Left colon (tissue), 2 donors: ENCODE measurements around the gene PIGT. TPM values are rescaled to one million over a fixed set of nuclear protein-coding genes. Genes with fewer than 3 reads are reported as not detected.

ENCODE experiments used
- ATAC-seq: fragments of 200-7000 bp; cut with Tn5 transposase; one replicate; pipeline ENCODE4 v1.9.1; 2020; ENCODE audit warnings: mild to moderate bottlenecking, moderate library complexity
- DNase-seq, 2 donors: peaks; one replicate each; pipeline ENCODE4 v3.0.0-alpha.2; 2020
- intact Hi-C, 2 donors: fragments of 100-400 bp; cut with DNase I in 1 of 2; cut with micrococcal nuclease in 1 of 2; formaldehyde crosslinking; loops; one replicate each; pipeline versions ENCODE4 v1.11.2 to v1.14.0; 2022; cut with DNase I, micrococcal nuclease
- total RNA-seq, 2 donors: library from RNA; stranded (reverse); fragmentation: NEBNext Ultra II Directional; extraction: Animal tissue kit (Norgen Biotek cat#: 25700); gene quantifications; one replicate each; pipeline ENCODE4 v1.2.1, GENCODE V29; 2021
- donor health status: DM: no; HTN: no; CAD: no.
- donor health status: DM: yes; HTN: yes; CAD: no.

Gene PIGT
- total RNA-seq, 2 donors from 2014 or later = 122 to 152 TPM

DNA sequence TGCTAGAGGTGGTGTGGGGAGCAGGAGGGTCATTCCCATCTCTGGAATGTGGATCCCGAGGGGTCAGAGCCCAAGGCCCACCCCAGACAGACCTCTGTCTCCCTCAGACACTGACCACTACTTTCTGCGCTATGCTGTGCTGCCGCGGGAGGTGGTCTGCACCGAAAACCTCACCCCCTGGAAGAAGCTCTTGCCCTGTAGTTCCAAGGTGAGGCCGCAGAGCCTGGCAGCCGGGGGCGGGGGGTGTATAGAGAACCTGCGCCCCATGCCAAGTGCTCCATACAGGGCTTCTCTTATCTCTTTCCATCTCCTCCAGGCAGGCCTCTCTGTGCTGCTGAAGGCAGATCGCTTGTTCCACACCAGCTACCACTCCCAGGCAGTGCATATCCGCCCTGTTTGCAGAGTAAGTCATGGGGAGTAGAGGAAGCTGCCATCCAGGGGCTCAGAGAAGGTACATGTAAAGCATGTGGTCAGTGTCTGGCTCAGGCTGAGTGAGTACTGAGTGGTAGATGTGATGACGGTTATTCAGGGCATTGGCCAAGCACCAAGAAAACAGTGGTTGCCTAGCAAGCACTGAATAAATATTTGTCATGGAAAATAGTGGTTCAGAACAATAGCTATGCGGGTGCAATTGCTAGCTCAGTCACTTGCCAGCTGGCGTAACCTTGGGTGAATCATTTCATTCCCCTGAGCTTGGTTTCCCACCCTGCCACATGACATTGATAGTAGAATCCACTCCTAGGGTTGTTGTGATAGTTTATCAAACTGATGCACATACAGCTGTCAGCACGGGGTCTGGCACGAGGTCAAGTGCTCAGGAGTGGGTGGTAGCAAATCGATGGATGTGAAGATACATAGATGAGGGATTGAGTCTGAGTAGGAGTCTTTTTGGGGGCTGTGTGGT is 3.5 kb downstream of the PIGT start:
- peak; percentile 82 for ATAC-seq
- DNase-seq = peak; percentile 67 to 86
- intact Hi-C loops = loop anchor here in 1 of 2 donors (10.0 kb wide), 1 partner anchor 495 kb away; the partner anchor contains the start of gene PLTP

DNA sequence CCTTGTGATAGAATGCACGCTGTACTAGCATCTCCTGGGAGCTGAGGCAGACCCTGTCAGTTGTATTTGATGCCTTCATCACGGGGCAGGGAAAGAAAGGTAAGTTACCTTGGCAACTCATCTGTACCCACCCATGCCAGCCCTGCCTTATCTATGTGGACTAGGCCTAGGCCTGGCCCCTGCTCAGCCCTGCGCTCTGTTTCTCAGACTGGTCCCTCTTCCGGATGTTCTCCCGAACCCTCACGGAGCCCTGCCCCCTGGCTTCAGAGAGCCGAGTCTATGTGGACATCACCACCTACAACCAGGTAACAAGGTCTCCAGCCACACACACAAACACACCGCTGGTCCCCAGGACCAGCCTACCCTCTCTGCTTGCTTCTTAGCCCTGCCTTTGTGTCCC is 4.2 kb downstream of the PIGT start:
- intact Hi-C loops = no loop called here
- no peak for ATAC-seq
- no peak for DNase-seq

- no peak for ATAC-seq
- intact Hi-C loops = no loop called here
These were observed 7.8 kb downstream of the PIGT start for GRCh38 chr20:45423700-45424099.

DNA sequence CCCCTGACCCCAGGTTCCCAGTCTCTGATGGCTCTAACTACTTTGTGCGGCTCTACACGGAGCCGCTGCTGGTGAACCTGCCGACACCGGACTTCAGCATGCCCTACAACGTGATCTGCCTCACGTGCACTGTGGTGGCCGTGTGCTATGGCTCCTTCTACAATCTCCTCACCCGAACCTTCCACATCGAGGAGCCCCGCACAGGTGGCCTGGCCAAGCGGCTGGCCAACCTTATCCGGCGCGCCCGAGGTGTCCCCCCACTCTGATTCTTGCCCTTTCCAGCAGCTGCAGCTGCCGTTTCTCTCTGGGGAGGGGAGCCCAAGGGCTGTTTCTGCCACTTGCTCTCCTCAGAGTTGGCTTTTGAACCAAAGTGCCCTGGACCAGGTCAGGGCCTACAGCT is 9.6 kb downstream of the PIGT start:
- DNase-seq = no peak
- no peak for ATAC-seq
- intact Hi-C loops = no loop called here

More at GRCh38 chr20:45423700-45424099, 7.8 kb downstream of the PIGT start:
- DNase-seq = no peak

GRCh38 chr20:45426320-45427016 is 10.5 kb downstream of the PIGT start:
- DNase-seq = no peak
- ATAC-seq = peak; percentile 9
- intact Hi-C loops = no loop called here

DNA sequence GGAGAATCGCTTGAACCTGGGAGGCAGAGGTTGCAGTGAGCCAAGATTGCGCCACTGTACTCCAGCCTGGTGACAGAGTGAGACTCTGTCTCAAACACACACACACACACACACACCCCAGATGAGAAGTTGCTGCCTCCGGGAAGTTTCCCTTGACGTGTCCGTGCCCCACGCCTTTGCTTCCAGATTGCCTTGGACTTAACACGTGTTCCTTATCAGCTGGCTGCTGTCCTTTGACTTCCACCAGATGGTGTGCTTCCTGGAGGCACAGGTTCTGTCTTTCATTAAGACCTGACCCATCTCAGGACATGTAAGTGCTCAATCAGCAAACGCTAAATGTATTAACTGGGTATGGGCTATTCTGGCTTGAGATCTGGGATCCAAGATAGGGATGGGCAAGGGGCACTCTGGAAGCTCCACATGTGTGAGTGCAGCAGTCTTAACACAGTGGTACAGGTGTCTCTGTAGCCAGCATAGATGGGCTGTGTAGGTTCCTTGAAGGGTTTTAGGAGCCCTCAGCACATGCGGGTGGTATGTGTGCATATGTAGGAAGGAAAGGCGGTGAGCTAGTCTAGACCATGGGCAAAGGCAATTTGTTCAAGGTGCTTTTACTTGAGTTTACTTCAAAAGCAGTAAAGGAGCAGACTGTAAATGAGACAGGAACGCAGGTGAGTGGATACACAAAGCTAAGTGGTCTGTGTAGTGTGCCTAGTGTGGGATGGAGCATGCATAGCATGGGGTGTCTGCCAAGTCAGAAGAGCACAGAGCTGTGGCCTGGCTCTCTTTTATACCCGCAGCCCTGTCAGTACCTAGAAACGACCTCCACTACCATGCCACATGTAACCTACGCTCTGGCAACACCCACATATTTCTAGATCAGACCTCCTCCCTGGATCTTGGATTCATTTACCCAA is 11.6 kb downstream of the PIGT start:
- DNase-seq = peak; percentile 69 to 82
- intact Hi-C loops = no loop called here
- peak; percentile 98 for ATAC-seq

GRCh38 chr20:45429618-45430017 is 13.7 kb downstream of the PIGT start:
- ATAC-seq (no peak), DNase-seq (no peak)
- intact Hi-C loops = loop anchor here in 1 of 2 donors (10.0 kb wide), 2 partner anchors 105 to 345 kb away; no protein-coding TSS in a partner anchor

GRCh38 chr20:45432294-45432693 is 16.4 kb downstream of the PIGT start:
- ATAC-seq = no peak
- intact Hi-C loops = loop anchor here in 1 of 2 donors (10.0 kb wide), 2 partner anchors 107 to 343 kb away; no protein-coding TSS in a partner anchor
- no peak for DNase-seq

- no peak for ATAC-seq
- intact Hi-C loops = loop anchor here in 1 of 2 donors (10.0 kb wide), 2 partner anchors 109 to 341 kb away; no protein-coding TSS in a partner anchor
- peak in 1 of 2 donors; percentile 49 for DNase-seq
These were observed 17.4 kb downstream of the PIGT start for GRCh38 chr20:45433316-45433715.

- intact Hi-C loops = loop anchor here in 1 of 2 donors (10.0 kb wide), 2 partner anchors 109 to 341 kb away; no protein-coding TSS in a partner anchor
- no peak for ATAC-seq
These were observed 18.0 kb downstream of the PIGT start for GRCh38 chr20:45433976-45434375.

DNA sequence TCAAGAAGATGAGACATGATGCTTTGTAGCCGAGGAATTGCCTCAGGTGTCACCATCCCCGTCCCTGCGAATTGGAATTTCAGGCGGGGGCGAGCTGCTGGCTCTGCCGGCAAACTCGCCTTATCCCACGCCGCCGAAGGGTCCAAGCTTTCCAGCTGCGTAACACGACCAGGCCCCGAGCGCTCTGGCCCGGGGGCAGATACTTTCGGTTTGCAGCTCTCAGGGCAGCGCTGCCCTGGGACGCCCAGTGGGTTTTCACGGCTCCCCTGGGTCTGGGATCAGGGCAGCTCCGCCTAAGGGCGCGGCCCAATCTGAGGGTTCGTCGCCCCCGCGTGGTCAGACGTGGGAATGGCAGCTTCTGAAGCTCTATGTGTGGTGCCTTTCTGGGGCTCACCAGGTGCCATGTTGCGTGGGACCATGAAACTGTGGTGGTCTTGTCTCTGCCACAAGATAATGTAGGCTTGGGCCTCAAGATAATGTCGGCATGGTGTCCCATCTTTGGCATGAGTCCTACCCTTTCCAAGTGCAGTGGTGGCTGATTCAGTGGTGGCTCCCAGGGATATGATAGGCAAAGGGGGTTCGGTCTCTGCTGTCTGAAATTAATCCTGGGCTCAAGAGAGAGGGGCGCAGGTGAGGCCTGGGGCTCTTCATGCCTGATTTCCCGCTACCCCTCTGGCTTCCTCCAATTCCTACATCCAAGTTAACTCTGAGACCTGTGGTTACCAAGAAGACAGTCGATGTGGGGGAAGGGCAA is 21.0 kb downstream of the PIGT start:
- intact Hi-C loops = loop anchor here in 1 of 2 donors (2.0 to 10.0 kb wide), 3 partner anchors 62 to 338 kb away; no protein-coding TSS in a partner anchor
- peak; percentile 97 for ATAC-seq
- peak; percentile 87 to 93 for DNase-seq

More at GRCh38 chr20:45433976-45434375, 18.0 kb downstream of the PIGT start:
- no peak for DNase-seq

- intact Hi-C loops = no loop called here
- ATAC-seq = no peak
- DNase-seq = no peak
These were observed 24.5 kb downstream of the PIGT start for GRCh38 chr20:45440424-45440823.

DNA sequence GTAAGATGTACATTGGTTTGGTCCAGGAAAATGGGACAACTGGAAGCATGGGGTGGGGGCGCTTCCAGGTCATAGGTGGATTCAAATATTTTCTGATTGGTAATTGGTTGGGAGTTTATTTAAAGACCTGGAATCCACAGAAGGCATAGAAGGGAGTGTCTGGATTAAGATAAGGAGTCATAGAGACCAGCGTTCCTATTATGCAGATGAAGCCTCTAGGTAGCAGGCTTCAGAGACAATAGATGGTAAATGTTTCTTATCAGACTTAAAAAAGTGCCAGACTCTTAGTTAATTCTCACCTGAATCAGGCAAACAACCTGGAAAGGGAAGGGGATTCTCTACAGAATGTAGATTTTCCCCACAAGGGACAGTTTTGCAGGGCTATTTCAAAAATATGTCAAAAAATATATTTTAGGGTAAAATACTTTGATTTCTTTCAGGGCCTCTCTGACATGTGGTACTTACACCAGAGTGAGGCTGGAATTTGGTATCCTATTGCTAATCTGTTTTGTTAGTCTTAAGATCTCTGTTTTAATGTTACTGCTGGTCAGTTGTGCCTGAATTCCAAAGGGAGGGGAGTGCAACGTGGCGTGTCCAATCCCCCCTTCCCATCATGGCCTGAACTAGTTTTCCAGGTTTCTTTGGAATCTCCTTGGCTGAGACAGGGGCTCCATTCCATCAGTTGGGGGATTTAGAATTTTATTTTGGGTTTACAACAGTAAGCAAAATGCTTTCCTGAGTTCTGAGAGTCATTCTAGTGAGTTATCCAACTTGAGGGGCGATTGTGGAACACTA is 25.1 kb downstream of the PIGT start:
- no peak for DNase-seq
- ATAC-seq = no peak
- intact Hi-C loops = no loop called here

DNA sequence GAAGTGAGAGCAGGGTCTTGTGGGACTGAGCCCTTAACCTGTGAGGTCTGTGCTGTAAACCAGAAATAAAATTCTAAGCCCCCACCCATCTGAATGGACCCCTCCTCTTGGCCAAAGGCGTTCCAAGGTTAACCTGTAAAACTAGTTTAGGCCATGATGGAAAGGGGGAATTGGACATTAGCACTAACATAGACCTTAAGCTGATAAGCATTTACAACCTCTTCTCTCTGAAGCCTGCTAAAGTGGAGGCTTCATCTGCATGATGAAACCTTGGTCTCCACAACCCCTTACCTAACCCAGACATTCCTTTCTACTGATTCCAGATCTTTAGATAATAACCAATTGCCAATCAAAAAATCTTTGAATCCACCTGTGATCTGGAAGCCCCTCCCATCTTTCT is 25.8 kb downstream of the PIGT start:
- DNase-seq (no peak), ATAC-seq (no peak)
- intact Hi-C loops = no loop called here

DNA sequence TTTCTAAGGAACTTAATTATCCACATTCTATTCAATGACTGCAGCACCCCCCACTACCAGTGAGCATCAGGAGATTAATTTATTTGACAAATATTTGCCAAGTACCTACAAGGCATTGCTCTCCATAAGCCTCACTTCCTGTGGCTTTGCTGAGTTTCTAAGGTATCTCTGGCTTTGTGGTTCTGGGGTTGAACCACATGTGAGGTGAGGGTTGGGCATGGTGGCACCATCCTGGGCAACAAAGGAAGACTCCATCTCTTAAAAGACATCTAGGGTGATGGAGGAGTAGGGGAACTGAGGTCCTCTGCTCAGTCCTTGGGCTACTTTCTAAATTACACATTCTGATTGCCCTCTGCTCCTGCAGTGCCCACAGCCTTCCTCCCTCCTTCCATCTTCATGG is 28.1 kb downstream of the PIGT start:
- ATAC-seq (no peak), DNase-seq (no peak)

DNA sequence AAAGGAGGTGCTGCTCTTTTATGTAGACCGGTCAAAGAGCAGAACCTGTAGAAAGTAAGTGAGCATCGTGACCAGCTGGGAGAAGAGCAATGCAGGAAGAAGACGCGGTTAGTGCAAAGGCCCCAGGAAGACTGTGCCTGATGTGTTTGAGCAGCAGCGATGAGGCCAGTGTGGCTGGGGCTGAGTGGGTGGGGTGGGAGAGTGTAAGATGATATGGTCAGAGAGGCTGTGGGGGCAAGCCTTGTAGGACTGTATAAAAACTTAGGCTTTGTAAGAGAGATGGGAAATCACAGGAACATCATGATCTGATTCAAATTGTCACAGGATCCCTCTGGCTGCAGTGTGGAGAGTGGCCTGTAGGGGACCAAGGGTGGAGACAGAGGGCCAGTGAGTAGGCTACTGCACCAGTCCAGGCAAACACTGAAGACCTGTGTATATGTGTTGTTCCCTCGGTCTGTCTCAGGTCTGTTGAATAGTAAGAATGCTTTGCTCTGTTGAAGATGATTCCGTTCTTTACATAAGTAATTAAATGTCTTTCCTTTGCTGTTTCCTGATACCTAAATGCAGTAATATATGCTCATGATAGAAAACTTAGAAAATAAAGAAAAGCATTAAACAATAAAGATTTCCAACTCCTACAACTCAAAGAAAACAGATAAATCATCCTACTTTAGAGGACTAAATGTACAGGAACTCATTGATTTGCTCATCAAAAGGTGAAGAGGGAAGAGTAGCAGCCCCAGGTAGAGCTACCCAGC is 30.0 kb downstream of the PIGT start:
- ATAC-seq = peak; percentile 52
- DNase-seq = peak in 1 of 2 donors; percentile 50
- intact Hi-C loops = no loop called here

More for the DNA sequence above, 28.1 kb downstream of the PIGT start:
- intact Hi-C loops = no loop called here
